ENCODE results near the gene ABRAXAS1.
"Not testable (repeated sequence)": the region's sequence is repeated elsewhere in the genome, so short reads cannot be mapped to it uniquely, and the experiment has no call there.

Gene ABRAXAS1

GRCh38 chr4:83484500-83485461, at the start of gene ABRAXAS1:
TSS of gene ABRAXAS1 (minus strand) at chr4:83485100. CDS start at chr4:83485072, 28 bp downstream.
- Mint-ChIP-seq H3K4me1 (ENCODE audit: low read depth) (peaks cover 28% of the 10 kb centered on the region), H3K9me3 (ENCODE audit: low read depth) (no peaks in the 10 kb centered on the region), H3K36me3 (no peaks in the 10 kb centered on the region), H3K27me3 (no peaks in the 10 kb centered on the region), H3K4me3 (peak within 1 kb of the TSS; percentile 99), H3K27ac (peak within 1 kb of the TSS; percentile 98)

DNA sequence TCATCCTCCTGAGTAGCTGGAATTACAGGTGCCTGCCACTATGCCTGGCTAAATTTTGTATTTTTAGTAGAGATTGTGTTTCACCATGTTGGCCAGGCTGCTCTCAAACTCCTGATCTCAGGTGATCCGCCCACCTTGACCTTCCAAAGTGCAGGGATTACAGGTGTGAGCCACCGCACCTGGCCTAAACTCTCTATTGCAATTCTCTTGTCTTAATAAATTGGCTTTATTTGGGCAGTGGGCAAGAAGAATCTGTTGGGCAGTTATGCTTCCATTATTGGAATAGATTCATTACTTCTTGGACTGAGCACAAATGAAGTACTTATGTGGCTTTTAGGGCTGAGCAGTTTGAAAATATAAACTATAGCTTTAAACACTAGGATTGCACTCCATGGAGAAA, 42.8 kb upstream of the ABRAXAS1 start:
- Mint-ChIP-seq H3K4me1 (ENCODE audit: low read depth) (no peaks in the 10 kb centered on the region), H3K27me3 (peaks cover 11% of the 10 kb centered on the region), H3K27ac (no peak overlapping the region), H3K4me3 (no peak overlapping the region), H3K9me3 (ENCODE audit: low read depth) (no peaks in the 10 kb centered on the region), H3K36me3 (peaks cover 4% of the 10 kb centered on the region)

DNA sequence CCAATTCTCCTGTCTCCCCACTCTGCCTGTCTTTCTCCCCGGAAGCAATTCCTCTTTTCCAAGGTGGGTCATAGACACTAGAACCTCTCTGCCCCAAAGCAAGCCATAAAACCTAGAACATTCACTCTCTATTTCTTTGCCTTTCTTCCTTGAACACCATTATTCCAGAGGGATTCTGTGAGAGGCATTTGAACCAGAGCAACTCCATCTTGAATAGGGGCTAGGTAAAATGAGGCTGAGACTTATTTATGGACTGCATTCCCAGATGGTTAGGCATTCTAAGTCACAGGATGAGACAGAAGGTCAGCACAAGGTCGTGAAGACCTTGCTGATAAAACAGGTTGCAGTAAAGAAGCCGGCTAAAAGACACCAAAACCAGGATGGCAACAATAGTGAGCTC, 37.3 kb upstream of the ABRAXAS1 start:
- Mint-ChIP-seq H3K4me1 (ENCODE audit: low read depth) (no peaks in the 10 kb centered on the region), H3K27me3 (peaks cover 2% of the 10 kb centered on the region), H3K27ac (no peak overlapping the region), H3K36me3 (peaks cover 6% of the 10 kb centered on the region), H3K9me3 (ENCODE audit: low read depth) (no peaks in the 10 kb centered on the region), H3K4me3 (no peak overlapping the region)

DNA sequence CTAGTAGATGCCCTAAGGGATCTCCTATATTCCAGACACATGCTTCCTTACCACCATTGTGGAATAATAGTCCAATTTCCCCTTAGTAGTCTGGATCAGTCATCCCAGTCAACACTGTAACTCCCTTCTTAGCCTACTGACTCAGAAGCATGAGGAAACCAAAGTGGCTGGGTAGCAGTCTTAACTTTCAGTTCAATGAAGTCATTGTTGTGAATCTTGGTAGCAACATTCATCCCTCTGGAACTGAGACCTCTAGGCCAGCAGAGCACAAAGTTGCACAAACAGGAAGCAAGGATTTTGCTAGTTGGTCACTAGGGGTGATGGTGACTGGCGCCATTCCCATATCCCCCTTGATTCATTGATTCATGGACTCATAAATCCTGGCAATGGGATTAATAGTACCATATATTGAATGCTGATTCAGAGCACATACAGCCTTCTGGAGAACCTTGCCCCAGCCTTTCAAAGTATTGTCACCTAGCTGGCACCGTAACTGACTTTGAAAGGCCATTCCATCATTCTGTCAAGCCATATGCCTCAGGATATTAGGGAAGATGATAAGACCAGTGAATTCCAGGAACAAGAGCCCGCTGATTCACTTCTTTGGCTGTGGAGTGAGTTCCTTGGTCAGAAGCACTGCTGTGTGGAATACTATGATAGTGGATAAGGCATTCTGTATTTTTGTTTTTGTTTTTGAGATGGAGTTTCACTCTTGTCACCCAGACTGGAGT, 31.3 kb upstream of the ABRAXAS1 start:
- no peaks in the 10 kb centered on the region for H3K27me3 Mint-ChIP-seq
- H3K9me3 Mint-ChIP-seq (ENCODE audit: low read depth), result no peaks in the 10 kb centered on the region
- no peaks in the 10 kb centered on the region for H3K4me1 Mint-ChIP-seq (ENCODE audit: low read depth)
- H3K4me3 Mint-ChIP-seq, result no peak overlapping the region
- no peak overlapping the region for H3K27ac Mint-ChIP-seq
- H3K36me3 Mint-ChIP-seq, result no peaks in the 10 kb centered on the region

GRCh38 chr4:83510442-83510841, 25.5 kb upstream of the ABRAXAS1 start:
- Mint-ChIP-seq H3K4me3 (no peak overlapping the region), H3K27me3 (no peaks in the 10 kb centered on the region), H3K9me3 (ENCODE audit: low read depth) (no peaks in the 10 kb centered on the region), H3K4me1 (ENCODE audit: low read depth) (no peaks in the 10 kb centered on the region), H3K27ac (no peak overlapping the region), H3K36me3 (no peaks in the 10 kb centered on the region)

- H3K4me1 Mint-ChIP-seq (ENCODE audit: low read depth); H3K27ac Mint-ChIP-seq; H3K9me3 Mint-ChIP-seq (ENCODE audit: low read depth); H3K27me3 Mint-ChIP-seq; H3K36me3 Mint-ChIP-seq; H3K4me3 Mint-ChIP-seq: not testable (repeated sequence)
Measured at GRCh38 chr4:83509156-83509585, 24.3 kb upstream of the ABRAXAS1 start.

DNA sequence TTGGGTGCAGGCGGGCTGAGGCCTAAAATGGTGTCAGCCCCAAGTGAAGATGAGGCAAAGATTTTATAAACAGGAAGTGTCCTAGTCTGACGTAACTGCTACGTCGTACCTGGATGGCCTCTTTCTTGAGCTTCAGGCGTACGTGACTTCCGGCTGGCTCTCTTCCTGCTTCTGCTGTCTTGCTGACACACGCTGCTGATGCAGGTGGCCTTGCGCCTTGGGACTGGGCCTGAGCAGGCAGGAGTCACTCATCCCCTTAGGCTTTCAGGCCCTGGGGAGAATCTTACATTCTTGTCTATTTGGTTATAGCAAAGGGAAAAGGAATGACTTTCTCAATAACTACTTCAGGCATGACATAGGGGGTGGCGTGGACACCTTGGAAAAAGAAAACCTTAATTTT, 20.1 kb upstream of the ABRAXAS1 start:
- Mint-ChIP-seq H3K9me3 (ENCODE audit: low read depth) (no peaks in the 10 kb centered on the region), H3K27me3 (no peaks in the 10 kb centered on the region), H3K4me1 (ENCODE audit: low read depth) (peaks cover 17% of the 10 kb centered on the region), H3K4me3 (no peak overlapping the region), H3K36me3 (no peaks in the 10 kb centered on the region), H3K27ac (no peak overlapping the region)

DNA sequence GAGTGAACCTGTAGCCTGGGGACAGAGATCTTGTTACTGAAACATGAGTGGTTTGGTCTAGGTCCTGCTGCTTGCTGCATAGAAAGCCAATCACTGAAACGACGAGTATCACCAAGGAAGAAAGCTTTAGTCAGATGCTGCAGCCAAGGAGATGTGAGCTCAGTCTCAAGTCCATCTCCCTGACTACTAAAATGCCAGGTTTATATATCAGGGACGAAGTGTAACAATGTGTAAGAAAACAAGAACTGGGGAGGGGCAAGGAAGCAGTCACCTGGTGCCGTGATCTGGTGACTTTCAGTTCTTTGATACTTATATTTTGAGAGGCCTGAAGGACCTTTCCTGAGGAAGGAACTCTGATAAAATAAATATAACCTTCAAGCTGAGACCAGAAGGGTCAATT, 19.6 kb upstream of the ABRAXAS1 start:
- Mint-ChIP-seq H3K9me3 (ENCODE audit: low read depth) (no peaks in the 10 kb centered on the region), H3K4me1 (ENCODE audit: low read depth) (peaks cover 17% of the 10 kb centered on the region), H3K36me3 (no peaks in the 10 kb centered on the region), H3K27me3 (no peaks in the 10 kb centered on the region), H3K4me3 (no peak overlapping the region), H3K27ac (peak overlapping the region; percentile 5)

- no peak overlapping the region for H3K4me3 Mint-ChIP-seq
- no peaks in the 10 kb centered on the region for H3K9me3 Mint-ChIP-seq (ENCODE audit: low read depth)
- H3K4me1 Mint-ChIP-seq (ENCODE audit: low read depth), result peaks cover 17% of the 10 kb centered on the region
- H3K27me3 Mint-ChIP-seq, result no peaks in the 10 kb centered on the region
- H3K36me3 Mint-ChIP-seq, result no peaks in the 10 kb centered on the region
- peak overlapping the region; percentile 51 for H3K27ac Mint-ChIP-seq
Measured at GRCh38 chr4:83503974-83504373, 19.1 kb upstream of the ABRAXAS1 start.

- not testable (repeated sequence) for H3K27ac Mint-ChIP-seq; H3K36me3 Mint-ChIP-seq; H3K27me3 Mint-ChIP-seq; H3K4me3 Mint-ChIP-seq; H3K9me3 Mint-ChIP-seq (ENCODE audit: low read depth)
- H3K4me1 Mint-ChIP-seq (ENCODE audit: low read depth), result peaks cover 17% of the 10 kb centered on the region
Measured at GRCh38 chr4:83501671-83502070, 16.8 kb upstream of the ABRAXAS1 start.

DNA sequence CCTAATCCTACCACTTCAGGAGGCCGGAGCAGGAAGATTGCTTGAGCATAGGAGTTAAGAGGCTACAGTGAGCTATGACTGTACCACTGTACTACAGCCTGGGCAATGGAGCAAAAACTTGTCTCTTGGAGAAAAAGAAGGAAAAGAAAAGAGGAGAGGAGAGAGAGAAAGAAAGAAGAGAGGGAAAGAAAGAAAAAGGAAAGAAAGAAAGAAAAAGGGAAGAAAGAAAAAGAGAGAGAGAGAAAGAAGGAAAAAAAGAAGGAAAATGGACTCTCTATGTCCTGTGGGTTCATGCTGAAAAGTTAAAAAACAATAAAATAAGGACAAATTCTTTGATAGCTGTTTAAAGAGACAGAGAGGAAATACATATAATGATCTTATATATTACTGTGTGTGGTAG, 13.3 kb upstream of the ABRAXAS1 start:
- Mint-ChIP-seq H3K4me1 (ENCODE audit: low read depth) (no peaks in the 10 kb centered on the region), H3K36me3 (no peaks in the 10 kb centered on the region), H3K27me3 (no peaks in the 10 kb centered on the region), H3K27ac (no peak overlapping the region), H3K4me3 (no peak overlapping the region), H3K9me3 (ENCODE audit: low read depth) (no peaks in the 10 kb centered on the region)

- not testable (repeated sequence) for H3K36me3 Mint-ChIP-seq; H3K4me3 Mint-ChIP-seq; H3K27ac Mint-ChIP-seq; H3K27me3 Mint-ChIP-seq; H3K4me1 Mint-ChIP-seq (ENCODE audit: low read depth); H3K9me3 Mint-ChIP-seq (ENCODE audit: low read depth)
Measured at GRCh38 chr4:83496085-83496917, 11.4 kb upstream of the ABRAXAS1 start.

GRCh38 chr4:83490876-83491450, 6.1 kb upstream of the ABRAXAS1 start:
- no peaks in the 10 kb centered on the region for H3K9me3 Mint-ChIP-seq (ENCODE audit: low read depth)
- H3K27ac Mint-ChIP-seq, result no peak overlapping the region
- no peak overlapping the region for H3K4me3 Mint-ChIP-seq
- H3K36me3 Mint-ChIP-seq, result no peaks in the 10 kb centered on the region
- no peaks in the 10 kb centered on the region for H3K27me3 Mint-ChIP-seq
- peaks cover 2% of the 10 kb centered on the region for H3K4me1 Mint-ChIP-seq (ENCODE audit: low read depth)

- Mint-ChIP-seq H3K27ac (no peak overlapping the region), H3K4me1 (ENCODE audit: low read depth) (peaks cover 6% of the 10 kb centered on the region), H3K36me3 (no peaks in the 10 kb centered on the region), H3K27me3 (no peaks in the 10 kb centered on the region), H3K4me3 (no peak overlapping the region), H3K9me3 (ENCODE audit: low read depth) (no peaks in the 10 kb centered on the region)
Measured at GRCh38 chr4:83489711-83490326, 4.9 kb upstream of the ABRAXAS1 start.
